ENCODE data around the gene MYO1F. TPM values are rescaled to one million over a fixed set of nuclear protein-coding genes. Genes with fewer than 3 reads are reported as not detected.

Gene MYO1F
- total and polyA plus RNA-seq, 10 of the 15 experiments (the other 5 are each of a cell fraction or from before 2014, with no cell fraction given), result 3.5 to 49.4 (median 31.3) TPM

GRCh38 chr19:8569066-8569771, 8.0 kb downstream of the MYO1F start (continued):
- TF ChIP-seq, protein P1, sequence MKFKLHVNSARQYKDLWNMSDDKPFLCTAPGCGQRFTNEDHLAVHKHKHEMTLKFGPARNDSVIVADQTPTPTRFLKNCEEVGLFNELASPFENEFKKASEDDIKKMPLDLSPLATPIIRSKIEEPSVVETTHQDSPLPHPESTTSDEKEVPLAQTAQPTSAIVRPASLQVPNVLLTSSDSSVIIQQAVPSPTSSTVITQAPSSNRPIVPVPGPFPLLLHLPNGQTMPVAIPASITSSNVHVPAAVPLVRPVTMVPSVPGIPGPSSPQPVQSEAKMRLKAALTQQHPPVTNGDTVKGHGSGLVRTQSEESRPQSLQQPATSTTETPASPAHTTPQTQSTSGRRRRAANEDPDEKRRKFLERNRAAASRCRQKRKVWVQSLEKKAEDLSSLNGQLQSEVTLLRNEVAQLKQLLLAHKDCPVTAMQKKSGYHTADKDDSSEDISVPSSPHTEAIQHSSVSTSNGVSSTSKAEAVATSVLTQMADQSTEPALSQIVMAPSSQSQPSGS (IDR thresholded peaks at IDR 0.05; ENCODE audit: low read length), result no peak
- TF ChIP-seq PKNOX1 (IDR thresholded peaks at IDR 0.05) (no peak; the same call in 1 of the 2 replicates), IKZF1 (conservative IDR thresholded peaks at IDR 0.05) (peak; percentile 61), E2F8 (IDR thresholded peaks at IDR 0.05; ENCODE audit: low read depth, partially characterized antibody) (no peak), TCF3 (IDR thresholded peaks at IDR 0.05; ENCODE audit: borderline replicate concordance, insufficient read depth, low read depth, low read length) (no peak), ATF3 (IDR thresholded peaks at IDR 0.05; ENCODE audit: borderline replicate concordance, extremely low read depth, low read depth, low read length) (no peak), SREBF2 (IDR thresholded peaks at IDR 0.05; ENCODE audit: low read length) (no peak), HCFC1 (IDR thresholded peaks at IDR 0.05; ENCODE audit: low read length) (no peak), ZBED1 (IDR thresholded peaks at IDR 0.05; ENCODE audit: borderline replicate concordance) (no peak), GATAD2B (conservative IDR thresholded peaks at IDR 0.05; ENCODE audit: low read depth) (peak; percentile 48; the same call in 1 of the 2 replicates), PAX5 (IDR thresholded peaks at IDR 0.05; ENCODE audit: borderline replicate concordance, low read depth, low read length) (peak; percentile 63; the same call in 1 of the 2 replicates), ESRRA (IDR thresholded peaks at IDR 0.05; ENCODE audit: low read length) (peak; percentile 12; the same call in 1 of the 2 replicates), ZNF24 (IDR thresholded peaks at IDR 0.05) (peak; percentile 96), BCL11A (IDR thresholded peaks at IDR 0.05; ENCODE audit: low read depth, low read length) (peak; percentile 76), PML (IDR thresholded peaks at IDR 0.05; ENCODE audit: low read length) (no peak), NR2C2 (IDR thresholded peaks at IDR 0.05; ENCODE audit: borderline replicate concordance, control insufficient read depth, insufficient read length, low read depth) (no peak), NR2F1 (conservative IDR thresholded peaks at IDR 0.05) (peak; percentile 47), MAX (IDR thresholded peaks at IDR 0.05; ENCODE audit: low read depth, low read length) (no peak), YBX1 (IDR thresholded peaks at IDR 0.05) (no peak), MEF2B (IDR thresholded peaks at IDR 0.05; ENCODE audit: partially characterized antibody, poor library complexity, severe bottlenecking) (peak; percentile 36)
- TF ChIP-seq, protein P2, sequence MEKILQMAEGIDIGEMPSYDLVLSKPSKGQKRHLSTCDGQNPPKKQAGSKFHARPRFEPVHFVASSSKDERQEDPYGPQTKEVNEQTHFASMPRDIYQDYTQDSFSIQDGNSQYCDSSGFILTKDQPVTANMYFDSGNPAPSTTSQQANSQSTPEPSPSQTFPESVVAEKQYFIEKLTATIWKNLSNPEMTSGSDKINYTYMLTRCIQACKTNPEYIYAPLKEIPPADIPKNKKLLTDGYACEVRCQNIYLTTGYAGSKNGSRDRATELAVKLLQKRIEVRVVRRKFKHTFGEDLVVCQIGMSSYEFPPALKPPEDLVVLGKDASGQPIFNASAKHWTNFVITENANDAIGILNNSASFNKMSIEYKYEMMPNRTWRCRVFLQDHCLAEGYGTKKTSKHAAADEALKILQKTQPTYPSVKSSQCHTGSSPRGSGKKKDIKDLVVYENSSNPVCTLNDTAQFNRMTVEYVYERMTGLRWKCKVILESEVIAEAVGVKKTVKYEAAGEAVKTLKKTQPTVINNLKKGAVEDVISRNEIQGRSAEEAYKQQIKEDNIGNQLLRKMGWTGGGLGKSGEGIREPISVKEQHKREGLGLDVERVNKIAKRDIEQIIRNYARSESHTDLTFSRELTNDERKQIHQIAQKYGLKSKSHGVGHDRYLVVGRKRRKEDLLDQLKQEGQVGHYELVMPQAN (conservative IDR thresholded peaks at IDR 0.05), result no peak
- TF ChIP-seq, protein P3, sequence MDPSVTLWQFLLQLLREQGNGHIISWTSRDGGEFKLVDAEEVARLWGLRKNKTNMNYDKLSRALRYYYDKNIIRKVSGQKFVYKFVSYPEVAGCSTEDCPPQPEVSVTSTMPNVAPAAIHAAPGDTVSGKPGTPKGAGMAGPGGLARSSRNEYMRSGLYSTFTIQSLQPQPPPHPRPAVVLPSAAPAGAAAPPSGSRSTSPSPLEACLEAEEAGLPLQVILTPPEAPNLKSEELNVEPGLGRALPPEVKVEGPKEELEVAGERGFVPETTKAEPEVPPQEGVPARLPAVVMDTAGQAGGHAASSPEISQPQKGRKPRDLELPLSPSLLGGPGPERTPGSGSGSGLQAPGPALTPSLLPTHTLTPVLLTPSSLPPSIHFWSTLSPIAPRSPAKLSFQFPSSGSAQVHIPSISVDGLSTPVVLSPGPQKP (IDR thresholded peaks at IDR 0.05; ENCODE audit: low read depth, low read length), result no peak
